Measurements from ENCODE around the gene MTMR6. TPM values are rescaled to one million over a fixed set of nuclear protein-coding genes. Genes with fewer than 3 reads are reported as not detected.

Gene MTMR6
- polyA plus RNA-seq, 4 donors: 5.6 to 10.7 (median 8.4) TPM

GRCh38 chr13:25310891-25311290 lies 23.6 kb upstream of the MTMR6 start:
- H3K36me3 ChIP-seq (ENCODE audit: control insufficient read depth in 3 of 3, insufficient read depth in 2 of 3, low read depth in 1 of 3, low read length in 3 of 3): peaks cover 2 to 18% (median 5%) of the 10 kb centered on the region in 3 donors
- FAIRE-seq (no peak), DNase-seq (no peak)
- no peaks in the 10 kb centered on the region for H3K27me3 ChIP-seq (ENCODE audit: control insufficient read depth in 3 of 3, insufficient read depth in 3 of 3, low read length in 3 of 3)
- no peak overlapping the region for H3K4me3 ChIP-seq (ENCODE audit: low read depth in 1 of 3, low read length in 3 of 3)
- H3K27ac ChIP-seq (ENCODE audit: low read depth in 1 of 3, low read length in 2 of 3): no peak overlapping the region
- 95% methylated on average over 3 of the region's 3 CpGs for WGBS, 3 donors
- no peaks in the 10 kb centered on the region for H3K9me3 ChIP-seq (ENCODE audit: control insufficient read depth in 2 of 2, insufficient read depth in 1 of 2, low read depth in 1 of 2, low read length in 1 of 2)
- H3K4me1 ChIP-seq (ENCODE audit: control insufficient read depth in 3 of 3, insufficient read depth in 2 of 3, low read depth in 1 of 3, low read length in 2 of 3): no peaks in the 10 kb centered on the region

GRCh38 chr13:25306671-25307464 lies 19.6 kb upstream of the MTMR6 start:
- peak in 1 of 2 donors; percentile 44 for DNase-seq
- Histone ChIP-seq H3K9me3 (ENCODE audit: control insufficient read depth in 2 of 2, insufficient read depth in 1 of 2, low read depth in 1 of 2, low read length in 1 of 2) (no peaks in the 10 kb centered on the region), H3K27me3 (ENCODE audit: control insufficient read depth in 3 of 3, insufficient read depth in 3 of 3, low read length in 3 of 3) (no peaks in the 10 kb centered on the region), H3K36me3 (ENCODE audit: control insufficient read depth in 3 of 3, insufficient read depth in 2 of 3, low read depth in 1 of 3, low read length in 3 of 3) (peaks cover 0 to 10% (median 0%) of the 10 kb centered on the region in 3 donors), H3K4me1 (ENCODE audit: control insufficient read depth in 3 of 3, insufficient read depth in 2 of 3, low read depth in 1 of 3, low read length in 2 of 3) (peaks cover 0 to 2% (median 0%) of the 10 kb centered on the region in 3 donors), H3K4me3 (ENCODE audit: low read depth in 1 of 3, low read length in 3 of 3) (no peak overlapping the region), H3K27ac (ENCODE audit: low read depth in 1 of 3, low read length in 2 of 3) (no peak overlapping the region)
- no peak for FAIRE-seq
- 87 to 92% (median 90%) methylated on average over 7 of the region's 7 CpGs for WGBS, 3 donors

- H3K27me3 ChIP-seq (ENCODE audit: control insufficient read depth in 3 of 3, insufficient read depth in 3 of 3, low read length in 3 of 3): no peaks in the 10 kb centered on the region
- peak overlapping the region; percentile 82 to 89 (median 86) for H3K27ac ChIP-seq (ENCODE audit: low read depth in 1 of 3, low read length in 2 of 3)
- H3K4me1 ChIP-seq (ENCODE audit: control insufficient read depth in 3 of 3, insufficient read depth in 2 of 3, low read depth in 1 of 3, low read length in 2 of 3): peaks cover 0 to 2% (median 2%) of the 10 kb centered on the region in 3 donors
- DNase-seq: no peak
- peak overlapping the region; percentile 59 to 92 (median 69) for H3K4me3 ChIP-seq (ENCODE audit: low read depth in 1 of 3, low read length in 3 of 3)
- peaks cover 0 to 2% (median 0%) of the 10 kb centered on the region in 3 donors for H3K36me3 ChIP-seq (ENCODE audit: control insufficient read depth in 3 of 3, insufficient read depth in 2 of 3, low read depth in 1 of 3, low read length in 3 of 3)
- peaks cover 0 to 4% of the 10 kb centered on the region in 2 donors for H3K9me3 ChIP-seq (ENCODE audit: control insufficient read depth in 2 of 2, insufficient read depth in 1 of 2, low read depth in 1 of 2, low read length in 1 of 2)
- WGBS, 3 donors: 1 to 4% (median 1%) methylated on average over 7 of the region's 7 CpGs
- FAIRE-seq: no peak
Observed at GRCh38 chr13:25302121-25302520, 14.8 kb upstream of the MTMR6 start.

GRCh38 chr13:25301347-25302113 lies 14.2 kb upstream of the MTMR6 start, which contains the start of gene NUP58:
NUP58 (plus strand) TSS chr13:25301625; CDS start chr13:25301774, 149 bp downstream.
- peak within 1 kb of the TSS; percentile 59 to 92 (median 69) for H3K4me3 ChIP-seq (ENCODE audit: low read depth in 1 of 3, low read length in 3 of 3)
- H3K27ac ChIP-seq (ENCODE audit: low read depth in 1 of 3, low read length in 2 of 3): peak within 1 kb of the TSS; percentile 82 to 89 (median 86)
- DNase-seq (peak; percentile 95 to 98), FAIRE-seq (no peak)
- WGBS, 3 donors: 0 to 1% (median 0%) methylated on average over 63 to 64 of the region's 64 CpGs
- peaks cover 0 to 2% (median 0%) of the 10 kb centered on the region in 3 donors for H3K36me3 ChIP-seq (ENCODE audit: control insufficient read depth in 3 of 3, insufficient read depth in 2 of 3, low read depth in 1 of 3, low read length in 3 of 3)
- H3K27me3 ChIP-seq (ENCODE audit: control insufficient read depth in 3 of 3, insufficient read depth in 3 of 3, low read length in 3 of 3): peaks cover 0 to 4% (median 0%) of the 10 kb centered on the region in 3 donors
- H3K9me3 ChIP-seq (ENCODE audit: control insufficient read depth in 2 of 2, insufficient read depth in 1 of 2, low read depth in 1 of 2, low read length in 1 of 2): peaks cover 0 to 4% of the 10 kb centered on the region in 2 donors
- peaks cover 0 to 2% (median 2%) of the 10 kb centered on the region in 3 donors for H3K4me1 ChIP-seq (ENCODE audit: control insufficient read depth in 3 of 3, insufficient read depth in 2 of 3, low read depth in 1 of 3, low read length in 2 of 3)

- Histone ChIP-seq H3K36me3 (ENCODE audit: control insufficient read depth in 3 of 3, insufficient read depth in 2 of 3, low read depth in 1 of 3, low read length in 3 of 3) (peaks cover 0 to 2% (median 0%) of the 10 kb centered on the region in 3 donors), H3K27me3 (ENCODE audit: control insufficient read depth in 3 of 3, insufficient read depth in 3 of 3, low read length in 3 of 3) (peaks cover 0 to 5% (median 0%) of the 10 kb centered on the region in 3 donors), H3K4me1 (ENCODE audit: control insufficient read depth in 3 of 3, insufficient read depth in 2 of 3, low read depth in 1 of 3, low read length in 2 of 3) (peaks cover 0 to 2% (median 2%) of the 10 kb centered on the region in 3 donors), H3K27ac (ENCODE audit: low read depth in 1 of 3, low read length in 2 of 3) (peak overlapping the region; percentile 61 to 86 (median 78)), H3K9me3 (ENCODE audit: control insufficient read depth in 2 of 2, insufficient read depth in 1 of 2, low read depth in 1 of 2, low read length in 1 of 2) (peaks cover 0 to 4% of the 10 kb centered on the region in 2 donors), H3K4me3 (ENCODE audit: low read depth in 1 of 3, low read length in 3 of 3) (peak overlapping the region; percentile 45 to 92 (median 59))
- 20 to 42% (median 40%) methylated on average over 33 of the region's 33 CpGs for WGBS, 3 donors
- DNase-seq: no peak
- no peak for FAIRE-seq
Observed at GRCh38 chr13:25300861-25301346, 13.6 kb upstream of the MTMR6 start.

- Histone ChIP-seq H3K9me3 (ENCODE audit: control insufficient read depth in 2 of 2, insufficient read depth in 1 of 2, low read depth in 1 of 2, low read length in 1 of 2) (peaks cover 0 to 4% of the 10 kb centered on the region in 2 donors), H3K4me1 (ENCODE audit: control insufficient read depth in 3 of 3, insufficient read depth in 2 of 3, low read depth in 1 of 3, low read length in 2 of 3) (no peaks in the 10 kb centered on the region), H3K4me3 (ENCODE audit: low read depth in 1 of 3, low read length in 3 of 3) (no peak overlapping the region), H3K27me3 (ENCODE audit: control insufficient read depth in 3 of 3, insufficient read depth in 3 of 3, low read length in 3 of 3) (peaks cover 3 to 9% (median 4%) of the 10 kb centered on the region in 3 donors), H3K27ac (ENCODE audit: low read depth in 1 of 3, low read length in 2 of 3) (no peak overlapping the region), H3K36me3 (ENCODE audit: control insufficient read depth in 3 of 3, insufficient read depth in 2 of 3, low read depth in 1 of 3, low read length in 3 of 3) (no peaks in the 10 kb centered on the region)
- 75 to 84% (median 80%) methylated on average over 3 of the region's 3 CpGs for WGBS, 3 donors
- no peak for FAIRE-seq
- no peak for DNase-seq
Observed at GRCh38 chr13:25295701-25296100, 8.4 kb upstream of the MTMR6 start.

- Histone ChIP-seq H3K27me3 (ENCODE audit: control insufficient read depth in 3 of 3, insufficient read depth in 3 of 3, low read length in 3 of 3) (peaks cover 3 to 10% (median 4%) of the 10 kb centered on the region in 3 donors), H3K4me3 (ENCODE audit: low read depth in 1 of 3, low read length in 3 of 3) (no peak overlapping the region), H3K4me1 (ENCODE audit: control insufficient read depth in 3 of 3, insufficient read depth in 2 of 3, low read depth in 1 of 3, low read length in 2 of 3) (no peaks in the 10 kb centered on the region), H3K36me3 (ENCODE audit: control insufficient read depth in 3 of 3, insufficient read depth in 2 of 3, low read depth in 1 of 3, low read length in 3 of 3) (no peaks in the 10 kb centered on the region), H3K9me3 (ENCODE audit: control insufficient read depth in 2 of 2, insufficient read depth in 1 of 2, low read depth in 1 of 2, low read length in 1 of 2) (peaks cover 0 to 3% of the 10 kb centered on the region in 2 donors), H3K27ac (ENCODE audit: low read depth in 1 of 3, low read length in 2 of 3) (no peak overlapping the region)
- FAIRE-seq: no peak
- 82 to 93% (median 91%) methylated on average over 3 of the region's 3 CpGs for WGBS, 3 donors
- DNase-seq: no peak
Observed at GRCh38 chr13:25295228-25295627, 7.9 kb upstream of the MTMR6 start.

GRCh38 chr13:25292301-25292700 lies 5.0 kb upstream of the MTMR6 start:
- DNase-seq: no peak
- no peak overlapping the region for H3K4me3 ChIP-seq (ENCODE audit: low read depth in 1 of 3, low read length in 3 of 3)

More at GRCh38 chr13:25292301-25292700, 5.0 kb upstream of the MTMR6 start:
- Histone ChIP-seq H3K9me3 (ENCODE audit: control insufficient read depth in 2 of 2, insufficient read depth in 1 of 2, low read depth in 1 of 2, low read length in 1 of 2) (no peaks in the 10 kb centered on the region), H3K36me3 (ENCODE audit: control insufficient read depth in 3 of 3, insufficient read depth in 2 of 3, low read depth in 1 of 3, low read length in 3 of 3) (no peaks in the 10 kb centered on the region), H3K4me1 (ENCODE audit: control insufficient read depth in 3 of 3, insufficient read depth in 2 of 3, low read depth in 1 of 3, low read length in 2 of 3) (no peaks in the 10 kb centered on the region), H3K27me3 (ENCODE audit: control insufficient read depth in 3 of 3, insufficient read depth in 3 of 3, low read length in 3 of 3) (peaks cover 3 to 16% (median 4%) of the 10 kb centered on the region in 3 donors), H3K27ac (ENCODE audit: low read depth in 1 of 3, low read length in 2 of 3) (no peak overlapping the region)
- WGBS, 3 donors: 25 to 30% (median 27%) methylated on average over 1 of the region's 1 CpG
- no peak for FAIRE-seq
